Smooth muscle cell (in vitro differentiated cells): ENCODE measurements around the gene BTBD2. TPM values are rescaled to one million over a fixed set of nuclear protein-coding genes. Genes with fewer than 3 reads are reported as not detected.

Experiments
- DNase-seq: peaks from one replicate; lab custom pipeline; 2025; ENCODE audit not compliant: unreplicated experiment; lab: John Stamatoyannopoulos, UW
- H2AFZ ChIP-seq: fragments of 200-600 bp; sonication (generic); 2 replicates; pipeline ENCODE4 v1.6.0; 2016; ENCODE audit warnings: antibody characterized with exemption, low read depth, mild to moderate bottlenecking
- H3F3A ChIP-seq: fragments of 200-600 bp; sonication (generic); 2 replicates; pipeline ENCODE4 v1.6.0; 2017; ENCODE audit warnings: antibody characterized with exemption, low read depth
- H3K27ac ChIP-seq: fragments of 200-600 bp; sonication (generic); 2 replicates; pipeline ENCODE4 v1.5.1; 2016; ENCODE audit warnings: low read depth, mild to moderate bottlenecking
- H3K27me3 ChIP-seq: fragments of 200-600 bp; sonication (generic); 2 replicates; pipeline ENCODE4 v1.6.1; 2016; ENCODE audit warnings: low read depth, mild to moderate bottlenecking
- H3K36me3 ChIP-seq: fragments of 200-600 bp; sonication (generic); 2 replicates; pipeline ENCODE4 v1.5.1; 2016; ENCODE audit warnings: low read depth
- H3K4me1 ChIP-seq: fragments of 200-600 bp; sonication (generic); 2 replicates; pipeline ENCODE4 v1.5.1; 2016; ENCODE audit warnings: low read depth
- H3K4me2 ChIP-seq: fragments of 200-600 bp; sonication (generic); 2 replicates; pipeline ENCODE4 v1.6.0; 2016; ENCODE audit warnings: mild to moderate bottlenecking
- H3K4me3 ChIP-seq: fragments of 200-600 bp; sonication (generic); 2 replicates; pipeline ENCODE4 v1.5.1; 2016; ENCODE audit warnings: mild to moderate bottlenecking
- H3K79me2 ChIP-seq: fragments of 200-600 bp; sonication (generic); 2 replicates; pipeline ENCODE4 v1.6.0; 2016; ENCODE audit warnings: low read depth, mild to moderate bottlenecking
- H3K9ac ChIP-seq: fragments of 200-600 bp; sonication (generic); 2 replicates; pipeline ENCODE4 v1.6.0; 2016; ENCODE audit warnings: low read depth
- H3K9me3 ChIP-seq: fragments of 200-600 bp; sonication (generic); replicated peaks from 2 replicates; pipeline ENCODE4 v1.5.1; 2016; ENCODE audit warnings: low read depth
- H4K20me1 ChIP-seq: fragments of 200-600 bp; sonication (generic); 2 replicates; pipeline ENCODE4 v1.6.0; 2016; ENCODE audit warnings: low read depth
- CTCF ChIP-seq: fragments of 200-600 bp; sonication (generic); IDR thresholded peaks from 2 replicates; pipeline ENCODE4 v1.5.1; 2017; ENCODE audit warnings: borderline replicate concordance, mild to moderate bottlenecking, antibody characterized with exemption; ENCODE audit not compliant: insufficient read depth, poor library complexity, severe bottlenecking
- WGBS: methylation state at CpG from one replicate; pipeline ENCODE4 v1.1.7; 2016; ENCODE audit warnings: low lambda C conversion rate; 5-methylcytosine and 5-hydroxymethylcytosine counted together
- polyA plus RNA-seq: library from polyadenylated mRNA; unstranded; fragments of >200 nt; fragmentation: Nextera tagmentation; extraction: Ambion mirVana; gene quantifications from 2 replicates; pipeline ENCODE4 v1.2.1, GENCODE V29; 2016
- total RNA-seq: library from RNA; depleted of rRNA; stranded (reverse); fragments of >200 nt; gene quantifications from 2 replicates; pipeline ENCODE4 v1.2.3, GENCODE V29; 2014

Gene BTBD2
- total and polyA plus RNA-seq, 2 experiments from 2014 or later = 37.8 to 63.2 TPM

GRCh38 chr19:1942934-1943555 is 72.5 kb downstream of the BTBD2 start:
- no peak overlapping the region for H2AFZ ChIP-seq
- peak overlapping the region; percentile 82 for H3K4me3 ChIP-seq
- H3K79me2 ChIP-seq = peaks cover 60% of the 10 kb centered on the region
- H3K36me3 ChIP-seq = no peaks in the 10 kb centered on the region
- no peaks in the 10 kb centered on the region for H3K9me3 ChIP-seq
- peak overlapping the region; percentile 90 for H3K4me2 ChIP-seq
- peaks cover 12% of the 10 kb centered on the region for H3K4me1 ChIP-seq
- TF ChIP-seq CTCF = no peak
- DNase-seq = no peak
- H3K9ac ChIP-seq = peak overlapping the region; percentile 76
- peaks cover 60% of the 10 kb centered on the region for H4K20me1 ChIP-seq
- 52% methylated on average over 21 of the region's 21 CpGs for WGBS
- H3K27ac ChIP-seq = peak overlapping the region; percentile 90
- no peaks in the 10 kb centered on the region for H3K27me3 ChIP-seq
- H3F3A ChIP-seq = peaks cover 22% of the 10 kb centered on the region

- H2AFZ ChIP-seq = no peak overlapping the region
- peak overlapping the region; percentile 90 for H3K27ac ChIP-seq
- H4K20me1 ChIP-seq = peaks cover 53% of the 10 kb centered on the region
- H3K9ac ChIP-seq = peak overlapping the region; percentile 76
- peak overlapping the region; percentile 82 for H3K4me3 ChIP-seq
- no peaks in the 10 kb centered on the region for H3K27me3 ChIP-seq
- H3K79me2 ChIP-seq = peaks cover 53% of the 10 kb centered on the region
- no peak for TF ChIP-seq CTCF
- peak overlapping the region; percentile 90 for H3K4me2 ChIP-seq
- H3K4me1 ChIP-seq = peaks cover 12% of the 10 kb centered on the region
- DNase-seq = peak; percentile 70
- peaks cover 23% of the 10 kb centered on the region for H3F3A ChIP-seq
- H3K9me3 ChIP-seq = no peaks in the 10 kb centered on the region
- no peaks in the 10 kb centered on the region for H3K36me3 ChIP-seq
- 3% methylated on average over 37 of the region's 40 CpGs for WGBS
These were observed 73.2 kb downstream of the BTBD2 start for GRCh38 chr19:1942078-1942933.

- peaks cover 12% of the 10 kb centered on the region for H3K4me1 ChIP-seq
- under 1% methylated on average over 28 of the region's 97 CpGs for WGBS
- peak within 1 kb of the TSS; percentile 99 for H3K27ac ChIP-seq
- no peaks in the 10 kb centered on the region for H3K9me3 ChIP-seq
- no peak for TF ChIP-seq CTCF
- no peak for DNase-seq
- peak within 1 kb of the TSS; percentile 82 for H3K4me3 ChIP-seq
- peak within 1 kb of the TSS; percentile 63 for H2AFZ ChIP-seq
- peak within 1 kb of the TSS; percentile 96 for H3K9ac ChIP-seq
- peak within 1 kb of the TSS; percentile 91 for H3K4me2 ChIP-seq
- H3K79me2 ChIP-seq = peaks cover 44% of the 10 kb centered on the region
- H3F3A ChIP-seq = peaks cover 23% of the 10 kb centered on the region
- H3K36me3 ChIP-seq = no peaks in the 10 kb centered on the region
- peaks cover 44% of the 10 kb centered on the region for H4K20me1 ChIP-seq
- H3K27me3 ChIP-seq = no peaks in the 10 kb centered on the region
These were observed 74.1 kb downstream of the BTBD2 start, which contains the start of gene CSNK1G2 for GRCh38 chr19:1941146-1942077. CSNK1G2 (plus strand) TSS chr19:1941172; CDS start chr19:1969773, 28,601 bp downstream.
